MCF 10A (cell line): ENCODE measurements around the gene NKX2-2. TPM values are rescaled to one million over a fixed set of nuclear protein-coding genes. Genes with fewer than 3 reads are reported as not detected.

ENCODE experiments used
- BruUV-seq: library from RNA; stranded (reverse); fragments of 400-500 nt; replicated peaks from 2 replicates; lab custom pipeline; 2021; lab: Mats Ljungman, UMichigan
- CTCF ChIA-PET: fragments of 300-600 bp; sonication (Branson Sonifier 250); formaldehyde crosslinking; extraction: SDS; loops from one replicate; lab custom pipeline; 2021; ENCODE audit warnings: antibody characterized with exemption, inconsistent platforms; lab: Yijun Ruan, JAX
- POLR2A ChIA-PET: fragments of 300-600, 350-650 bp; sonication (Branson Sonifier 250); formaldehyde crosslinking; extraction: SDS; loops from one replicate; lab custom pipeline; 2020; ENCODE audit warnings: antibody characterized with exemption, inconsistent platforms; lab: Yijun Ruan, JAX
- DNase-seq: peaks from one replicate; pipeline ENCODE4 v3.0.0-alpha.2; 2018; ENCODE audit not compliant: unreplicated experiment
- H3K27ac Mint-ChIP-seq: one replicate; pipeline ENCODE4 v1.8.0; 2022; ENCODE audit warnings: mild to moderate bottlenecking, low read depth, mixed read lengths; ENCODE audit not compliant: unreplicated experiment
- H3K27me3 Mint-ChIP-seq: one replicate; pipeline ENCODE4 v1.8.0; 2022; ENCODE audit warnings: mixed read lengths; ENCODE audit not compliant: insufficient read depth, unreplicated experiment
- H3K36me3 Mint-ChIP-seq: one replicate; pipeline ENCODE4 v1.8.0; 2022; ENCODE audit warnings: mild to moderate bottlenecking, moderate library complexity, mixed read lengths; ENCODE audit not compliant: insufficient read depth, unreplicated experiment
- H3K4me1 Mint-ChIP-seq: one replicate; pipeline ENCODE4 v1.8.0; 2022; ENCODE audit warnings: mixed read lengths; ENCODE audit not compliant: insufficient read depth, unreplicated experiment
- H3K4me3 Mint-ChIP-seq: one replicate; pipeline ENCODE4 v1.8.0; 2022; ENCODE audit warnings: mild to moderate bottlenecking, moderate library complexity, mixed read lengths; ENCODE audit not compliant: unreplicated experiment
- H3K9me3 Mint-ChIP-seq: one replicate; pipeline ENCODE4 v1.8.0; 2022; ENCODE audit warnings: mixed read lengths; ENCODE audit not compliant: unreplicated experiment
- CTCF ChIP-seq: fragments of 200-600 bp; IDR thresholded peaks from one replicate; pipeline ENCODE4 v1.8.0; 2022; ENCODE audit warnings: antibody characterized with exemption, mild to moderate bottlenecking; ENCODE audit not compliant: unreplicated experiment
- intact Hi-C: fragments of 100-400 bp; cut with micrococcal nuclease; formaldehyde crosslinking; loops from 2 replicates; pipeline ENCODE4 v1.14.1; 2022
- total RNA-seq: library from RNA; stranded (reverse); gene quantifications from 2 replicates; pipeline ENCODE4 v1.2.3, GENCODE V29; 2022

Gene NKX2-2
- total RNA-seq, 1 experiment from 2014 or later: not detected

DNA sequence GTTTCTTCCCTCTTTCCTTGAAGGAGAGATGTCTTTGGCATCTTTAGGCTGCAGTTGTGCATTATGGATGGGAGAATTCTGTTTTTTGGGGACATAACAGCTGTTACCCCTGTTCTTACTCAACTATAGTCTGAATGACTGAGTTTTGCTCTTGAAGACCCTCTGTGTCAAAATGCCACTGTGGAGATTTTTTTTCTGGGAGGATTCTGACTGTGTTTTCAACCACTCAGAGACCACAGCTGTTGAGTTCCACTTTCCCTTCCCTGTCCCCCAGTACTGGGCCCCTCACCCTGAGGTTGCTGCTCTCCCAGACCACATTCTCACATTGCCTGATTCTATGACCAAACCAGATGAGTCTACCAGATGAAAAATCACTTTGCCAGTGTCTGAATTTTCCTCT is 48.1 kb downstream of the NKX2-2 start:
- no TSS peak for BruUV-seq
- POLR2A ChIA-PET: no interaction called here
- intact Hi-C loops: no loop called here
- TF ChIP-seq CTCF: no peak
- Mint-ChIP-seq H3K27ac (no peak overlapping the region), H3K36me3 (no peaks in the 10 kb centered on the region), H3K4me1 (no peaks in the 10 kb centered on the region), H3K27me3 (no peaks in the 10 kb centered on the region), H3K4me3 (no peak overlapping the region), H3K9me3 (no peaks in the 10 kb centered on the region)
- CTCF ChIA-PET: interaction anchor here (0.7 to 1.7 kb wide), 3 partner anchors 11 to 79 kb away, joined by 3 to 5 read pairs (median 3); no protein-coding TSS in a partner anchor
- no peak for DNase-seq

- Mint-ChIP-seq H3K9me3 (no peaks in the 10 kb centered on the region), H3K4me3 (no peak overlapping the region), H3K27me3 (no peaks in the 10 kb centered on the region), H3K36me3 (no peaks in the 10 kb centered on the region), H3K4me1 (no peaks in the 10 kb centered on the region), H3K27ac (no peak overlapping the region)
- BruUV-seq: no TSS peak
- ChIA-PET CTCF (no interaction called here), POLR2A (interaction anchor here (0.6 kb wide), 2 partner anchors 22 to 113 kb away, joined by 3 read pairs; no protein-coding TSS in a partner anchor)
- no peak for TF ChIP-seq CTCF
- intact Hi-C loops: no loop called here
- DNase-seq: no peak
Observed at GRCh38 chr20:21464916-21465315, 48.9 kb downstream of the NKX2-2 start.

Other genes with a start within 250 kb of the NKX2-2 start
- 60.8 and 67.8 TPM in 2 replicates for gene XRN2, start 210.7 kb downstream of the NKX2-2 start, total RNA-seq
- not detected in 2 replicates for gene NKX2-4, start 116.5 kb downstream of the NKX2-2 start, total RNA-seq
- gene PAX1, start 191.6 kb upstream of the NKX2-2 start, total RNA-seq: not detected in 2 replicates